GM19452 (cell line): Measurements from ENCODE around the gene SOX21.
A peak's percentile ranks its signal among the peaks of the same experiment; 100 is the strongest.
"Not testable (repeated sequence)": the region's sequence is repeated elsewhere in the genome, so short reads cannot be mapped to it uniquely, and the experiment has no call there.

Experiments
- ATAC-seq: cut with Tn5 transposase; IDR thresholded peaks from one replicate; pipeline ENCODE4 v1.9.1; 2021; ENCODE audit not compliant: unreplicated experiment

The SOX21 gene

GRCh38 chr13:94712287-94712811 is at the start of gene SOX21:
TSS of gene SOX21 (minus strand) at chr13:94712545. CDS start at chr13:94712049, 496 bp downstream.
- ATAC-seq: no peak

DNA sequence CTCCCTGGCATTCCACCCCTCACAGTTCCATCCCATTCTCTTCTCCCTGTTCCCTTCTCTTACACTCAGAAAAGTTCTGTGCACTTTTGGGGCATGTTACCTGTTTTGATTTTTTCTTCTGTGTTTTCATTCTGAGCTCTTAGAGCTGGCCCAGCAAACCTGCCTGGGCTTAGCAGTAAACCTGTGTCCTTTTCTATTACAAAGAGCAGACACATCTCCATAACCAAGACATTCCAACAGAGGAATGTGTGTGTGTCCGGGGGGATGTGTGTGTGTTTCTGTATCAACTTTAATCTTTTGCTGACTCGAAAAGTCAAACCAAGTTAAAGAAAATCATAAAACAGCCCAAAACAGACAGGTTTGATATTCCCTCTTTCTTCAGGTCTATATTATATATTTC is 49.1 kb upstream of the SOX21 start:
- ATAC-seq: no peak

DNA sequence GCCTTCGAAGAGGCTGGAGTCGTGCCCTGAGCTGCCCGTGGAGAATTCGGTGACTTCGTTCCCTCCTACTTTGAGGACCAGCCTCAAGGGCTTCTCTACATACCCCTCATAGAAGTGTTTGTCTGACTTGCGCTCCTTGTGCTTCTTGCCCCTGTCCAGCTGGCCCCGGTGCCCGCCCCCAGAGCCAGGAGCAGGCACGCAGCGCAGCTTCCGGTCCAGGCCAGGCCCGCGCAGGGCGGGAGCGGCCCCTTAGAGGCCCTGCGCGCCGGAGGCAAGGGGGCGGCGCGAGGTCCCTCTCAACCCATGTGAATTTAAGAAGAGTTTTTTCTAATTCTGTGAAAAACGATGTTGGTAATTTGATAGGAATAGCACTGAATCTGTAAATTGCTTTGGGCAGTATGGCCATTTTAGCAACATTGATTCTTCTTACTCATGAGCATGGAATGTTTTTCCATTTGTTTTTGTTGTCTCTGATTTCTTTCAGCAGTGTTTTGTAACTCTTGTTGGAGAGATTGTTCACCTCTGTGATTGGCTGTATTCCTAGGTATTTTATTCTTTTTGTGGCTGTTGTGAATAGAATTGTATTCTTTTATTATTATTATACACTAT is 46.9 kb upstream of the SOX21 start:
- no peak for ATAC-seq

DNA sequence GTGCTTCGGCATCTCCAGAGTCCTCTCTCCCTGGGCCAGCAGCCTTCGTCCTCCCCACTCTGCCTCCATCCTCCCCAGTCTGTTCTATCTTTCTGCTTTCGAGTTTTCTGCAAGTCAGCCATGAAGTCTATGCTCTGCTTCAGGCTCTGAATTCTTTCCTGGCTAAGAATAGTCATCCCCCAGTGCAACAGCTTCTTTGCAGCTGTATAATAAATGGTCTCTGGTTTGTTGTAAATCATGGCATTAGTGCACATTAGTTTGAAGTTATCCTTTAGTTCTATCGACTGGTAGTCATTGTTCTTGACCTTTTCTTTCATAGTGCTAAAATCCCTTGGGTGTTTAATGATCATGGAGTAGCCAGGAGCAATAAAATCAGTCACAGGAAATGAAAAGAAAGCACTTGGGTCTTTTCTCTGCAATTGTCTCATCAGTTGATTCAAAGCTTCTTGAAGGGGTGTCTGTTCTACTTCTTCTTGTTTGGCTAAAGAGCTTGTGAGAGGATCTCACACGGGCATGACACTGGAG is 46.2 kb upstream of the SOX21 start:
- ATAC-seq: no peak

GRCh38 chr13:94753327-94753726 is 41.0 kb upstream of the SOX21 start:
- ATAC-seq: no peak

DNA sequence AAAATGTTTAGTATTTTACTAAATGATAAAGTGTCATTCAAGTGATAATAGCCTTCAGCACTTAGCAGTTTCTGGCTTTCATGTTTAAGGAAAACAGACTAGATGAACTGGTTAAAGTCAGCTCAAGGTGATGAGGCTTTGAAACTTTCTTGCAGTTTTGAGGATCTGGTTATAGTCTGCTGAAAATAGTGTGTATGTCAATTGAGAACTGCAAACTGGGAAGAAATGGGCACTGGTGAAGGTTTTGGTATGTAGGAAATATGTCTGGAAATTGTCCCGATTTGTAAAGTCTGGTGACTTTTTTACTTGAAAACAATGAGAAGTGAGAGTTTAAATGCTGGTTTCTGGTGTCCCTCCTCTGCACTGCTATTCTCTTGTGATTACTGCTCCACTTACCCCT is 36.8 kb upstream of the SOX21 start:
- ATAC-seq: no peak

DNA sequence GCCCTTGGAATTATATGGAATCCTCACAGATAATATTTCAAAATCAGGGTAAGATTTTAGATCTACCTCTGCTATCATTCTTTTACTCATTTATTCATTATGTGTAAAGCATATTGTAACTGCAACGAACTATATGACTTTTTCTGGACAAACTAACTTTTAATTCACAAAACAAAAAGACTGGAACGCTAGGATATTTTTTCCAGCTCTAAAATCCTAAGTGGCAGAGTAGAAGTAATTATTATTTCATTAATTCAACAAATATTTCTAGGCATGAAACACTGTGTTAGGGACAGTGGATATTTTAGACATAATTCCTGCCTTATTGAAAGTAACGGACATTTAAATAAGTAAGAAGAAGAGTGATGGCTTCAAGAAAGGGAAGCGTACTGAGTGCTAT is 26.9 kb upstream of the SOX21 start:
- ATAC-seq: no peak

DNA sequence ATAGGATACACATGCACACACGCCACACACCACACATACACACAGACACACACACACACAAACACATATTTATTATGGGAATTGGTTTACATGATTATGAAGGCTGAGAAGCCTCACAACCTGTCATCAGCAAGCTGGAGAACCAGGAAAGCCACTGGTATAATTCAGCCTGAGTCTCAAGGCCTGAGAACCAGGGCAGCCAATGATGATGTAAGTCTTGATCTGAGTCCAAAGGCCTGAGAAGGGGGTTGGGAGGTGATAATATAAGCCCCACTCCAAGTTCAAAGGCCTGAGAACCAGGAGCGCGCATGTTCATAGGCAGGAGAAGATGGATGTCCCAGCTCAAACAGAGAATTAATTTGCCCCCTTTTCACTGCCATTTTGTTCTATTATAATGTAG is 18.7 kb upstream of the SOX21 start:
- no peak for ATAC-seq

- ATAC-seq: not testable (repeated sequence)
Observed at GRCh38 chr13:94729941-94730340, 17.6 kb upstream of the SOX21 start.

- no peak for ATAC-seq
Observed at GRCh38 chr13:94726425-94726824, 14.1 kb upstream of the SOX21 start.

- no peak for ATAC-seq
Observed at GRCh38 chr13:94722609-94723345, 10.4 kb upstream of the SOX21 start.

- ATAC-seq: not testable (repeated sequence)
Observed at GRCh38 chr13:94718697-94719096, 6.4 kb upstream of the SOX21 start.

- no peak for ATAC-seq
Observed at GRCh38 chr13:94717916-94718315, 5.6 kb upstream of the SOX21 start.

DNA sequence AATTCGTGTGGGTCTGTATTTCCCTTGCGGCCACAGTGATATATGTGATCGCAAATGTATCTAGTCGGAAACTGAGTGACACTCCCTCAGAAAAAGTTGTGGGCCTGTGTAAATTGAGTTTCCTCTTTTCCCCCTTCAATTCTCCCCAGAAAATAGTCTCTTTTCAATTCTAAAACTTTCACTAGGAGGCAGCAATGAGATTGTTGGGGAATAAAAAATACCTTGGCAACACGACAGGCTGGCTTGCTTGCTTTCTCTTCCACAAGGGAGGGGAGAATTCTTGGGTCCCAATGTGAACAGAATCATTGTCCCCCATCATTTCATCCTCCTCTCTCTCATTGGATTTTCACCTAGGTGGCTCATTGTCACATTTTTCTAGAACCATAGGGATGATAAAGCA is 3.7 kb upstream of the SOX21 start:
- ATAC-seq: no peak

GRCh38 chr13:94713561-94714182 is 1.3 kb upstream of the SOX21 start:
- no peak for ATAC-seq

GRCh38 chr13:94712812-94713560 is 641 bp upstream of the SOX21 start:
- ATAC-seq: no peak

- peak; percentile 17 for ATAC-seq
Observed at GRCh38 chr13:94711561-94712286, 621 bp downstream of the SOX21 start.

DNA sequence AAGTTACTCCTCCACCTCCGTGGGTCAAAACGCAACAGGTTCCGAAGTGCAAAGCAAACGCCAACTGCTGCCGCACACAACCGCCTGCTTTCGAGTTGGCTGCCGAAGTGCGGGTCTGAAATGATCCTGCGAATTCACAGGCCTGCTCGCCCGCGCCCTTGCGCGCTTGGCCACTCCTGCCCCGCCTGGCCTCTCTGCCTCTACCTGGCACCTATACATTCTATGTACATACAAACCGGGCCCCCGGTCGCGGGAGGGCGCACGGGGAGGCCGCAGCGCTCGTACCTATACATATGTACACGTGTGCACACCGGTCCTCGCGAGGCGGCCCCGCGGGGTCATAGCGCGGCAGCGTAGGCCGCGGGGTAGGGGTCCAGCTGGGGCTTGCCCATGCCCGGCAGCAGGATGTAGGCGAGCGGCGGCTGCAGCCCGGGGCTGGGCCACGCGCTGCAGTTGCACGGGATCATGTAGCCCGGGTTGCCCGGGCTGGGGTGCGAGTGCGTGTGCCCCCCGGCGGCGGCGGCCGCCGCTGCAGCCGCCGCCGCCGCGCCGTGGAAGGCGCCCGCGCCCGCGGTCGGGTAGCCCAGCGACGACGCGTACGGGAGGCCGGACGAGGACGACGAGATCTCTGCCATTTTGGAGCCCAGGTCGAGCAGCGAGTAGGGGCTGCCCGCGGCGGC is 1.3 kb downstream of the SOX21 start:
- ATAC-seq: peak; percentile 47

DNA sequence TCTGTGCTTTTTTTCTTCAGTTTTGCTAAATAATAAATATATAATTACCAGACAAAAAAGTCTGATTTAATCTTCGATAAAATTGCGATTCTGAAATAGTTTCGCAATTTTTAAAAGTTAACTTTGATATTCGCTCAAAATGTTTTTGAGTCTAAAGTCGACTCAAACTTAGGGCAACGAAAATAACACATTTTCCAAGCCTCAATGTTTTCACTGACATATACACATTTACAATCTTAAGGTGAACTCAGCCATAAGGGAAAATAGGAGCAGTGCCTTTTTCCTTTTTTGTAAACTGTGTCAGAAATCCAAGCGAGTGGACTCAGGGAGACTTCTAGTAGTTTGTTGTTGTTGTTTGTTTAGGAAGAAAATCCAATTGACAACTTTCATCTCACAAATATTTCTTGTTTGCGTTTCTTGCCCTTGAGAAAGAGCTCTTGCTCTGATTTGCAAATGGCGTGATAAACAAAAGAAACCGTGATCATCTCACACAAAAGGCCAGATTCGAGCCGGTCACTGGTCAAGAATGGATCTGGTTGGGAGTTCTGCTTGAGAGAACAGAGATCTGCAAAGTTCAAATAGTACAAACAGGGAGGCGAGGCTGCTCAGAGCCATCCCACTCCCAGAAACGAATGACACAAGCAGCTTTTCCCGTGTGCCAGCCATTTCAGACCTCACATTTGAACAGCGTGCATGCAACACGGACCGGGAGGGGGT is 2.1 kb downstream of the SOX21 start:
- ATAC-seq: no peak
